SU-DHL-6 (cell line): ENCODE data around the gene EPB41L2.

Experiments
- H2AFZ ChIP-seq: fragments of 200-600 bp; sonication (generic); 2 replicates; pipeline ENCODE4 v1.6.1; 2014; ENCODE audit warnings: low read depth, mild to moderate bottlenecking, moderate library complexity, mixed read lengths, antibody characterized with exemption, low read length; ENCODE audit not compliant: severe bottlenecking
- H3F3A ChIP-seq: fragments of 200-600 bp; shearing (Covaris generic); 2 replicates; pipeline ENCODE4 v1.6.0; 2016; ENCODE audit warnings: antibody characterized with exemption, mild to moderate bottlenecking; ENCODE audit not compliant: insufficient read depth
- H3K27ac ChIP-seq: fragments of 200-600 bp; sonication (generic); 2 replicates; pipeline ENCODE4 v1.5.1; 2016; ENCODE audit warnings: low read depth, mild to moderate bottlenecking, low read length, moderate library complexity, mixed read lengths
- H3K27me3 ChIP-seq: fragments of 200-600 bp; sonication (generic), shearing (Covaris generic); 2 replicates; pipeline ENCODE4 v1.6.0; 2014; ENCODE audit warnings: mild to moderate bottlenecking, low read length
- H3K36me3 ChIP-seq: fragments of 200-600 bp; sonication (generic); 2 replicates; pipeline ENCODE4 v1.6.1; 2014; ENCODE audit warnings: mild to moderate bottlenecking, low read length, mixed read lengths
- H3K4me2 ChIP-seq: fragments of 300-600, 200-600 bp; shearing (Covaris generic), sonication (generic); 2 replicates; pipeline ENCODE4 v1.6.0; 2014; ENCODE audit warnings: low read length, low read depth, mild to moderate bottlenecking; ENCODE audit not compliant: poor library complexity, severe bottlenecking
- H3K4me3 ChIP-seq: fragments of 200-600 bp; sonication (generic); 2 replicates; pipeline ENCODE4 v1.5.1; 2014; ENCODE audit warnings: antibody characterized with exemption, low read length, mild to moderate bottlenecking, mixed read lengths; ENCODE audit not compliant: insufficient read depth, poor library complexity, severe bottlenecking
- H3K79me2 ChIP-seq: fragments of 200-600 bp; sonication (generic); 2 replicates; pipeline ENCODE4 v1.6.1; 2014; ENCODE audit warnings: mild to moderate bottlenecking, low read length, moderate library complexity; ENCODE audit not compliant: insufficient read depth
- H3K9ac ChIP-seq: fragments of 200-600 bp; sonication (generic); 2 replicates; pipeline ENCODE4 v1.7.0; 2014; ENCODE audit warnings: mild to moderate bottlenecking, low read length
- H3K9me2 ChIP-seq: fragments of 200-600 bp; sonication (generic); replicated peaks from 2 replicates; pipeline ENCODE4 v1.6.1; 2014; ENCODE audit warnings: low read length; ENCODE audit not compliant: insufficient read depth
- H3K9me3 ChIP-seq: fragments of 200-600 bp; sonication (generic); 2 replicates; pipeline ENCODE4 v1.6.1; 2014; ENCODE audit warnings: low read length, mixed read lengths; ENCODE audit not compliant: insufficient read depth
- H4K20me1 ChIP-seq: fragments of 200-600 bp; sonication (generic); 2 replicates; pipeline ENCODE4 v1.6.1; 2014; ENCODE audit warnings: low read depth, mild to moderate bottlenecking, antibody characterized with exemption, low read length, moderate library complexity, mixed read lengths
- EZH2phosphoT487 ChIP-seq: fragments of 200-600 bp; sonication (generic), shearing (Covaris generic); conservative IDR thresholded peaks from 2 replicates; pipeline ENCODE4 v1.6.1; 2018; ENCODE audit warnings: mild to moderate bottlenecking, antibody characterized with exemption, low read length, moderate library complexity, mixed read lengths
- TF ChIP-seq, protein P1 (sequence below): fragments of 200-600 bp; sonication (generic); IDR thresholded peaks from one replicate; pipeline ENCODE4 v1.5.1; 2017; ENCODE audit warnings: antibody characterized with exemption, mild to moderate bottlenecking, low read length, moderate library complexity; ENCODE audit not compliant: insufficient read depth, poor library complexity, severe bottlenecking

The EPB41L2 gene

DNA sequence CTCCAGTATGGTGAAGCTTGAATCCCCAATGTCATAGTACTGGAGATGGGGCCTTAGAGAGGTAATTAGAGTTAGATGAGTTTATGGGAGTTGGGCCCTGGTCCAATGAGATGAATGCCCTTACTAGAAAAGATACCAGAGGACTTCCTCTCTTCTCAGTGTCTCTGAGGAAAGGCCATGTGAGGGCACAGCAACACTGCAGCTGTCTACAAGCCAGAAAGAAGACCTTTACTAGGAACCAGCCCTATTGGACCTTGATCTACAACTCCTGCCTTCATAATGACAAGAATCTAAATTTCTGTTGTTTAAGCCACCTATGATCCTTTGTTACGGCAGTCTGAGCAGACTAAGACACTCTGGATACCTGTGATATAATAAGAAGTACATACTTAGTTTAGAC is 40.9 kb upstream of the EPB41L2 start:
- Histone ChIP-seq H3K36me3 (no peaks in the 10 kb centered on the region), H4K20me1 (no peaks in the 10 kb centered on the region), H3K9ac (no peak overlapping the region), H3K79me2 (no peaks in the 10 kb centered on the region), H3K4me2 (no peak overlapping the region), H3K27me3 (no peaks in the 10 kb centered on the region), H2AFZ (no peak overlapping the region), H3K9me2 (no peaks in the 10 kb centered on the region), H3K4me3 (no peak overlapping the region), H3F3A (no peaks in the 10 kb centered on the region), H3K9me3 (no peaks in the 10 kb centered on the region), H3K27ac (no peak overlapping the region)
- no peak for TF ChIP-seq EZH2phosphoT487
- TF ChIP-seq, protein P1, sequence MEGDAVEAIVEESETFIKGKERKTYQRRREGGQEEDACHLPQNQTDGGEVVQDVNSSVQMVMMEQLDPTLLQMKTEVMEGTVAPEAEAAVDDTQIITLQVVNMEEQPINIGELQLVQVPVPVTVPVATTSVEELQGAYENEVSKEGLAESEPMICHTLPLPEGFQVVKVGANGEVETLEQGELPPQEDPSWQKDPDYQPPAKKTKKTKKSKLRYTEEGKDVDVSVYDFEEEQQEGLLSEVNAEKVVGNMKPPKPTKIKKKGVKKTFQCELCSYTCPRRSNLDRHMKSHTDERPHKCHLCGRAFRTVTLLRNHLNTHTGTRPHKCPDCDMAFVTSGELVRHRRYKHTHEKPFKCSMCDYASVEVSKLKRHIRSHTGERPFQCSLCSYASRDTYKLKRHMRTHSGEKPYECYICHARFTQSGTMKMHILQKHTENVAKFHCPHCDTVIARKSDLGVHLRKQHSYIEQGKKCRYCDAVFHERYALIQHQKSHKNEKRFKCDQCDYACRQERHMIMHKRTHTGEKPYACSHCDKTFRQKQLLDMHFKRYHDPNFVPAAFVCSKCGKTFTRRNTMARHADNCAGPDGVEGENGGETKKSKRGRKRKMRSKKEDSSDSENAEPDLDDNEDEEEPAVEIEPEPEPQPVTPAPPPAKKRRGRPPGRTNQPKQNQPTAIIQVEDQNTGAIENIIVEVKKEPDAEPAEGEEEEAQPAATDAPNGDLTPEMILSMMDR = no peak

DNA sequence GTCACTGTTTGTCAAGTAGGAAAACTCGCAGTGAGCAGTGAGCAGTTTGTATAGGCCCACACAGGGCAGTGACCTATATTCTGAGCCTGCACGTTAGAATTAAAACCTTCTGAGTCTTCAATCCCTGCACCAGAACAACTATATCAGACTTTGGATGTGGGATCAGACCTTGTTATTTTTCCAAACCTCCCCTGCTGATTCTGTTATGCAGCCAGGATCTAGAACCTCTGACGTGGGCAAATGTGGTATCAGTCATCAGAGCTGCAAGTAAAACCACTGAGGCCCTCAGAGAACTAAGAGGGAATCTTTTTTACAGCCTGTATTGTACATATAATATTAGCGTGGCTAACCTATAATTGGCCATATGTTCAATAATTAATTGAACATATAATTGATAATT is 40.3 kb upstream of the EPB41L2 start:
- Histone ChIP-seq H3F3A (no peaks in the 10 kb centered on the region), H3K4me2 (no peak overlapping the region), H3K36me3 (no peaks in the 10 kb centered on the region), H3K79me2 (no peaks in the 10 kb centered on the region), H3K9me3 (no peaks in the 10 kb centered on the region), H4K20me1 (no peaks in the 10 kb centered on the region), H3K4me3 (no peak overlapping the region), H2AFZ (no peak overlapping the region), H3K27me3 (no peaks in the 10 kb centered on the region), H3K9me2 (no peaks in the 10 kb centered on the region), H3K9ac (no peak overlapping the region), H3K27ac (no peak overlapping the region)
- TF ChIP-seq, protein P1 = no peak
- no peak for TF ChIP-seq EZH2phosphoT487

GRCh38 chr6:131101911-131102680 is 39.1 kb upstream of the EPB41L2 start:
- Histone ChIP-seq H3K9me3 (no peaks in the 10 kb centered on the region), H3K36me3 (no peaks in the 10 kb centered on the region), H4K20me1 (no peaks in the 10 kb centered on the region), H3K9me2 (no peaks in the 10 kb centered on the region), H3K27ac (no peak overlapping the region), H3F3A (no peaks in the 10 kb centered on the region), H2AFZ (no peak overlapping the region), H3K79me2 (no peaks in the 10 kb centered on the region), H3K9ac (no peak overlapping the region), H3K4me3 (no peak overlapping the region), H3K27me3 (no peaks in the 10 kb centered on the region), H3K4me2 (no peak overlapping the region)
- TF ChIP-seq EZH2phosphoT487 = no peak
- TF ChIP-seq, protein P1 = no peak
